T-helper 2 cell (primary cell): ENCODE results near the gene FPR3.

Source experiments
- DNase-seq, 5 experiments: peaks; one replicate each; pipeline versions ENCODE4 v3.0.0 to v3.0.0-alpha.2; 2012 to 2022

Gene FPR3

DNA sequence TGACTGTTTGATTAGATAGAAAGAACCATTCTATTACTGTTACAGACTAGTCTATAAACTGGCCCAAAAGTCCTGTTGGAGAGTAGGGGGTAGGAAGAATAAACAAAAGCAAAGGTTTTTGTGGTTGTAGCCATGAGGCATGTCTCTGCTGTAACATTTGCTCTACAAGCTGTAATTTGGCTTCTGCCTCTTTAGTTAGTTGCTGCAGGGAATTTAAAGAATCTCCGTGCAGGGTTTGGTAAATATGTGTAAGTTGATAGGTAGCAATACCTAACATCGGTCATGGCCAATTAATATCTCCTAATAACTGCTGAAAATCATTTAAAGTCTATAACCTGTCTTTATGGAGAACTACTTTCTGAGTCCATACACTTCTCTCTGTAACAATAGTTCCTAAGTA is 13.0 kb downstream of the FPR3 start:
- no peak for DNase-seq

GRCh38 chr19:51808333-51808986 is 13.5 kb downstream of the FPR3 start:
- no peak for DNase-seq

GRCh38 chr19:51809787-51810186 is 14.8 kb downstream of the FPR3 start:
- no peak for DNase-seq

- no peak for DNase-seq
Measured at GRCh38 chr19:51810223-51810622, 15.3 kb downstream of the FPR3 start.

GRCh38 chr19:51811344-51811743 is 16.4 kb downstream of the FPR3 start:
- DNase-seq: no peak

GRCh38 chr19:51815043-51815442 is 20.1 kb downstream of the FPR3 start:
- no peak for DNase-seq

DNA sequence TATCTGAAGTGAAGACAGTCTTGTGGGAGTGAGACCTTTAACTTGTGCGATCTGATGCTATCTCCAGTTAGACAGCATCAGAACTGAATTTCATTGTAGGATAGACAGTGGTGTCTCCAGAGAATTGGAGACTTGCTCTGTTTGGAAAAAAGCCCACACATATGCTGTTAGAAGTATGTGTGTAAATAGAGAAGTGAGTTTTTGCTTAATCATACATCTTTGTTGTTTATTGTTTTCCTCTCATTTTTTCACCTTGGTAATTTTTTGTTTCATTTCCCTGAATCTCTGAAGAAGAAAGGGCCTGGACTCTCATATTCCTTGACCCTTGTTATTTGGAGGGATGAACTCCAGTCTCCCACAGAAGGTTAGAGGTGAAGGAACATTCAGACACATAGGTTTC is 21.8 kb downstream of the FPR3 start:
- no peak for DNase-seq

- no peak for DNase-seq
Measured at GRCh38 chr19:51820011-51820410, 25.1 kb downstream of the FPR3 start.

DNA sequence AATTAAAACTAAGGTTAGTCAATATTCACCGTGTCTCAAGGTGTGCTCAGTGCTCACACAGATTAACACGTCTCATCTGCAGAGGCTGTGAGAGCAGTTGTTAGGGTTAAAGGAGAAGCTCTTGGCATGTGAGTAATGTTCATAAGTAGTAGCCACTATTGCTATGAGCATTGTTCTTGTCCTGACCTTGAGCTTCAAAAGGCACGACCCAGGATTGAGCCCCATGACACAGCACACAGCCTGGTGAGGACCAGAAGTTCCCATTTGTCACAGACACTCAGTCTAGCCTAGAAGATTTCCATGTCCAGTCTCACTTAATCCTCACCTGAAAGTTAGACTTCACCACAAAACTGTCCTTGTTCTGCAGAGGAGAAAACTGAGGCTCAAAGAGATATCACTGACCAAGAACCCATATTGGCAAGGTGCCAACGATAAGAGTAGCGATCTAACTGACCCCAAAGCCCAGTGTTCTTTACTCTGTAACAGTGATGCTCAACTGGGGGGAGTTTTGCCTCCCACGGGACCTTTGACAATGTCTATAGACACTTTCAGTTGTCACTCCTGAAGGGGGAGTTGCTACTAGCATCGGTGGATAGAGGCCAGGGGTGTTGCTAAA is 26.0 kb downstream of the FPR3 start:
- DNase-seq: no peak

DNA sequence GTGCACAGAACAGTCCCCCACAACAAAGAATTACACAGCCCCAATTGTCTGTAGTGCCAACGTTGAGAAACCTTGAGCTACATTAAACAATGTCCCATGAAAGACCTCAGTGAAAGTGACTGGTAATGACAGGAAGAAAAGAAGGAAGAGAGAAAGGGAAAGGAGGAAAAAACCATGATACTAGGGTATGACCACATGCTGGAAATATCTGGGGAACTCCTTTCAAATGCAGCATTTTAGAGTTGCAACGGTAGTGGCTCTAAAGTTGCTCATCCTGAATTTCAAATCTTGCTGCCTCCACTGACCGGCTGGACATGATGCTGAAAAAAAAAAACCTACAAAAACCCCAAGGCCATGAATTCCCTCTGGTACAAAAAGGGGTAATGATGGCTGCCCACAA is 26.5 kb downstream of the FPR3 start:
- DNase-seq: no peak

DNA sequence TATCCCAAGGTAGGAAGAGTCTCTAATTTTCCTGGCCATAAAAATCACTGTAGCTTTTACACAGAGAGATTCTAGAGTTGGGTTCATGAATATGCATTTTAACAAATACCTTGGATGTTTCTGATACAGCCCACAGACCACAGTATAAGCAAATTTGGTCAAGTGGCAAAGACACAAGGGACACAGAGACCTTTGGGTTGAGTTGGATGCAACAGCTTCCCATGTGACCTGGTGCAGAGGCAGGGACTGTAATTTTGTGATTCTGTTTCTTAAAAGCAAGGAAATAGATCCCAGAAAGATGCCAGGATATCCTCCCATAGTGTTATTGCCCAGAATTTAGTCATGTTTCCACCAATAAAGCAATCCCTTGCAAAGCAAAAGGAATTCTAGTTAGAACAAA is 27.0 kb downstream of the FPR3 start:
- DNase-seq: no peak

- DNase-seq: no peak
Measured at GRCh38 chr19:51822325-51822724, 27.4 kb downstream of the FPR3 start.

DNA sequence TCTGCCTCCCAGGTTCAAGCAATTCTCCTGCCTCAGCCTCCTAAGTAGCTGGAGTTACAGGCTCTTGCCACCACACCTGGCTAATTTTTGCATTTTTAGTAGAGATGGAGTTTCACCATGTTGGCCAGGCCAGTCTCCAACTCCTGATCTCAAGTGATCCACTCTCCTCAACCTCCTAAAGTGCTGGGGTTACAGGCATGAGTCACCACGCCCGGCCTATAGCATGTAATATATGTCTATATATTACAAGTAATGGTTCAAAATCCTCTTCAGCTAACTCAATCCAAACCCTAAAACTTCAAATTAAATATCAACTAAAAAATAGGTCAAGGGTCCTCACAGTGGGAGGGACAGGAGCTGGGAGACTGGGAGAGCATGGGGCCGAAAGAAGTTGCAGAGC is 28.0 kb downstream of the FPR3 start:
- DNase-seq: no peak

GRCh38 chr19:51824281-51825005 is 29.5 kb downstream of the FPR3 start:
- no peak for DNase-seq

DNA sequence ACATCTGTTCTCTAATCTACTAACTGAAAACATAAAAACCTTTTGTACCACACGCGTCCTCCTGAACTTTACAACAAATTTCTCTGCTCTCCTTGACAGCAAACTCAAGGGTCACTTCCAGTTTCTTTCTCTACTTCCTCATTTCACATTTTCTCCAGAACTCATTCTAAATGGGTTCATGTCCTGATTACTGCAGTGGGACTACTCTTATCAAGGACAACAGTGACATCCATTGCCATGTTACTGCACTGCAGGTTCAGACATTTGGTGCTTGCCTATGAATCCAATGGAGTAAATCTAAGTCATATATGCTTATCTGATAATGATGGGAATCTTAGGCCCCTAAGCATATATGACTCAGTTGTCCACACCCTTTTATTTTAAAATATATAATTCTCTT is 35.3 kb downstream of the FPR3 start:
- DNase-seq: no peak

- no peak for DNase-seq
Measured at GRCh38 chr19:51837145-51837544, 42.2 kb downstream of the FPR3 start.

DNA sequence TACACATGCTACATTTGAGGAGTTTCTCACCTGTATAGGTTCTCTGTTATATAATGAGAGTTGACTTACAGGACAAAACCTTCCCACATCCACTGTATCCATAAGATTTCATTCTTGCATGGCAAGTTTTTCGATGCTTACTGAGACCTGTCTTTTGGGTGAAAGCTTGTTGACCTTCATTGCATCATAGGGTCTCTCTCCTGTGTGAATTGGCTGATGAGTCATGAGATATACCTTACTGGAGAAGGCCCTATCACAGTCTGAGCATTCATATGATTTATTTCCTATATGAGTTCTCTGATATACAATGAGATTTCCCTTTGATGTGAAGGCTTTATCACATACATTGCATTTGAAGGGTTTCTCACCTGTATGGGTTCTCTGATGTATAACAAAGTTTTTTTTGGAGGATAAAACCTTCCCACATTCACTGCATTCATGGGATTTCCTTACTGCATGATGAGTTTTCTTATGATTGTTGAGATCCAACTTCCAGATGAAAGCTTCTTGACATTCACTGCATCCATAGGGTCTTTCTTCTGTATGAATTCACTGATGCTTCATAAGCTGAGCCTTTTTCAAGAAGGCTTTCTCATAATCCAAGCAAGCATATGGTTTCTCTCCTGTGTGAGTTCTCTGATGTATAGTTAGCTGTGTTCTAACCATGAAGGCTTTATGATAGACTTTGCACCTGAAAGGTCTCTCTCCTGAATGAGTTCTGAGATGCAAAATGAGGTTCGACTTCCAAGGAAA is 67.1 kb downstream of the FPR3 start:
- no peak for DNase-seq

GRCh38 chr19:51873097-51873496 is 78.1 kb downstream of the FPR3 start:
- no peak for DNase-seq
